SK-N-MC (cell line): ENCODE measurements around the gene KRT3.

Experiments
- EZH2 ChIP-seq: fragments of 200-600 bp; sonication (generic); IDR thresholded peaks from one replicate; pipeline ENCODE4 v1.6.1; 2017; ENCODE audit warnings: antibody characterized with exemption
- FOXP2 ChIP-seq: optimal IDR thresholded peaks from 2 replicates; pipeline ENCODE3; 2011; ENCODE audit warnings: mild to moderate bottlenecking, moderate library complexity; ENCODE audit not compliant: insufficient read depth; ENCODE audit errors: extremely low read length, control extremely low read depth
- POLR2AphosphoS5 ChIP-seq: IDR thresholded peaks from 2 replicates; pipeline ENCODE4 v1.6.1; 2012; ENCODE audit warnings: mild to moderate bottlenecking, low read depth, low read length, borderline replicate concordance

GRCh38 chr12:52799505-52800211 is 3.7 kb upstream of the KRT3 start:
- TF ChIP-seq POLR2AphosphoS5 (no peak), EZH2 (no peak), FOXP2 (no peak)
